HCT116 (cell line): Measurements from ENCODE around the gene LRP11. TPM values are rescaled to one million over a fixed set of nuclear protein-coding genes. Genes with fewer than 3 reads are reported as not detected.

Experiments
- ATAC-seq: fragments of 200-7000 bp; cut with Tn5 transposase; 2 replicates; pipeline ENCODE4 v1.9.1; 2020; ENCODE audit warnings: mild to moderate bottlenecking, moderate library complexity
- BruUV-seq: library from RNA; stranded (reverse); fragments of 400-500 nt; replicated peaks from 2 replicates; lab custom pipeline; 2021; lab: Mats Ljungman, UMichigan
- CTCF ChIA-PET: fragments of 300-600 bp; sonication (Branson Sonifier 250); formaldehyde crosslinking; loops from one replicate; lab custom pipeline; 2021; ENCODE audit warnings: antibody characterized with exemption; lab: Charles Lee
- POLR2A ChIA-PET: fragments of 300-600, 350-600 bp; sonication (Branson Sonifier 250); formaldehyde crosslinking; loops from one replicate; lab custom pipeline; 2021; ENCODE audit warnings: antibody characterized with exemption; lab: Charles Lee
- RAD21 ChIA-PET, 2 experiments: fragments of 300-600 bp; sonication (Branson Sonifier 250); formaldehyde crosslinking; loops; one replicate each; lab custom pipeline; 2023; ENCODE audit warnings: low total read pairs in 2 of 2; ENCODE audit not compliant: uncharacterized antibody in 2 of 2, unreplicated experiment in 2 of 2, low non-redundant PET in 1 of 2; lab: Charles Lee
- DNase-seq: peaks from one replicate; pipeline ENCODE4 v3.0.0-alpha.2; 2010; ENCODE audit warnings: low read depth, low spot score
- H2AFZ ChIP-seq: fragments of 200-600 bp; shearing (Covaris generic), sonication (generic); 2 replicates; pipeline ENCODE4 v1.6.1; 2017; ENCODE audit warnings: low read depth, mixed run types, mixed read lengths, antibody characterized with exemption, low read length; ENCODE audit not compliant: poor library complexity, severe bottlenecking
- H3K27ac ChIP-seq: 2 replicates; pipeline ENCODE4 v1.5.1; 2012; ENCODE audit warnings: low read depth, low read length
- H3K27me3 ChIP-seq: fragments of 200-600 bp; sonication (generic); 2 replicates; pipeline ENCODE4 v1.6.1; 2016; ENCODE audit warnings: mixed run types, low read length, mixed read lengths; ENCODE audit not compliant: insufficient read depth
- H3K36me3 ChIP-seq, 2 experiments: fragments of 200-500 bp in 1 of 2; fragments of 200-600 bp in 1 of 2; sonication (Bioruptor generic) in 1 of 2; sonication (generic) in 1 of 2; 2 replicates each; pipeline versions ENCODE4 v1.5.1 to v1.6.1; 2014 to 2016; ENCODE audit warnings: low read length in 2 of 2, inconsistent platforms in 1 of 2, mixed read lengths in 1 of 2, mixed run types in 1 of 2; ENCODE audit not compliant: insufficient read depth in 2 of 2, control insufficient read depth in 1 of 2
- H3K4me1 ChIP-seq, 2 experiments: fragments of 200-600 bp in 1 of 2; sonication (generic) in 1 of 2; 2 replicates each; pipeline versions ENCODE4 v1.5.1 to v1.6.1; 2012 to 2017; ENCODE audit warnings: low read length in 2 of 2, inconsistent platforms in 1 of 2, mild to moderate bottlenecking in 1 of 2, mixed read lengths in 1 of 2, mixed run types in 1 of 2, moderate library complexity in 1 of 2; ENCODE audit not compliant: insufficient read depth in 2 of 2, control insufficient read depth in 1 of 2
- H3K4me2 ChIP-seq: fragments of 200-600 bp; sonication (generic); 2 replicates; pipeline ENCODE4 v1.6.1; 2017; ENCODE audit warnings: mixed run types, low read length, mixed read lengths
- H3K4me3 ChIP-seq, 2 experiments: fragments of 200-600 bp in 1 of 2; sonication (generic) in 1 of 2; replicated peaks in 1 of 2; 2 replicates each; pipeline ENCODE4 v1.5.1; 2011 to 2016; ENCODE audit warnings: low read length in 2 of 2, control low read depth in 1 of 2, low read depth in 1 of 2, mild to moderate bottlenecking in 1 of 2, mixed read lengths in 1 of 2, mixed run types in 1 of 2
- H3K79me2 ChIP-seq: fragments of 200-600 bp; sonication (generic); 2 replicates; pipeline ENCODE4 v1.6.1; 2017; ENCODE audit warnings: mild to moderate bottlenecking, mixed run types, low read length, moderate library complexity, mixed read lengths; ENCODE audit not compliant: insufficient read depth
- H3K9ac ChIP-seq: fragments of 200-600 bp; sonication (generic); 2 replicates; pipeline ENCODE4 v1.6.1; 2016; ENCODE audit warnings: low read length, mixed read lengths
- H3K9me2 ChIP-seq: fragments of 200-600 bp; sonication (generic), shearing (Covaris generic); 2 replicates; pipeline ENCODE4 v1.6.1; 2017; ENCODE audit warnings: mixed run types, mild to moderate bottlenecking, moderate library complexity; ENCODE audit not compliant: insufficient read depth
- H3K9me3 ChIP-seq, 2 experiments: fragments of 200-500 bp in 1 of 2; fragments of 200-600 bp in 1 of 2; sonication (Bioruptor generic) in 1 of 2; sonication (generic) in 1 of 2; 2 replicates each; pipeline ENCODE4 v1.6.1; 2014 to 2017; ENCODE audit warnings: low read length in 2 of 2, mixed read lengths in 2 of 2, inconsistent platforms in 1 of 2, low read depth in 1 of 2, mild to moderate bottlenecking in 1 of 2, mixed run types in 1 of 2, moderate library complexity in 1 of 2; ENCODE audit not compliant: control insufficient read depth in 1 of 2, insufficient read depth in 1 of 2
- H4K20me1 ChIP-seq: fragments of 200-600 bp; sonication (generic), shearing (Covaris generic); 2 replicates; pipeline ENCODE4 v1.6.1; 2017; ENCODE audit warnings: mixed run types, mild to moderate bottlenecking, moderate library complexity; ENCODE audit not compliant: insufficient read depth
- CTCF ChIP-seq, 3 experiments: fragments of 200-600 bp in 1 of 3; sonication (generic) in 1 of 3; IDR thresholded peaks in 2 of 3; conservative IDR thresholded peaks in 1 of 3; 2 replicates each; pipeline ENCODE4 v1.5.1; 2012 to 2017; ENCODE audit warnings: low read depth in 2 of 3, low read length in 2 of 3, antibody characterized with exemption in 1 of 3, borderline replicate concordance in 1 of 3, control low read depth in 1 of 3, mild to moderate bottlenecking in 1 of 3, mixed read lengths in 1 of 3, mixed run types in 1 of 3, moderate library complexity in 1 of 3; ENCODE audit not compliant: insufficient read depth in 1 of 3
- MAX ChIP-seq: IDR thresholded peaks from 2 replicates; pipeline ENCODE4 v1.6.1; 2012
- RAD21 ChIP-seq: IDR thresholded peaks from 2 replicates; pipeline ENCODE4 v1.6.1; 2012; ENCODE audit warnings: low read depth, mild to moderate bottlenecking
- ZNF274 ChIP-seq: fragments of 200-500 bp; sonication (Bioruptor generic); IDR thresholded peaks from 2 replicates; pipeline ENCODE4 v1.6.1; 2014; ENCODE audit warnings: mild to moderate bottlenecking, low read depth, low read length, inconsistent platforms
- intact Hi-C: fragments of 100-400 bp; cut with micrococcal nuclease; formaldehyde crosslinking; loops from 2 replicates; pipeline ENCODE4 v1.10.0; 2022
- total RNA-seq: library from RNA; stranded (reverse); gene quantifications from one replicate; pipeline ENCODE4 v1.2.1, GENCODE V29; 2021; ENCODE audit not compliant: unreplicated experiment

The LRP11 gene
- total RNA-seq, 1 experiment from 2014 or later, result 27.8 TPM

DNA sequence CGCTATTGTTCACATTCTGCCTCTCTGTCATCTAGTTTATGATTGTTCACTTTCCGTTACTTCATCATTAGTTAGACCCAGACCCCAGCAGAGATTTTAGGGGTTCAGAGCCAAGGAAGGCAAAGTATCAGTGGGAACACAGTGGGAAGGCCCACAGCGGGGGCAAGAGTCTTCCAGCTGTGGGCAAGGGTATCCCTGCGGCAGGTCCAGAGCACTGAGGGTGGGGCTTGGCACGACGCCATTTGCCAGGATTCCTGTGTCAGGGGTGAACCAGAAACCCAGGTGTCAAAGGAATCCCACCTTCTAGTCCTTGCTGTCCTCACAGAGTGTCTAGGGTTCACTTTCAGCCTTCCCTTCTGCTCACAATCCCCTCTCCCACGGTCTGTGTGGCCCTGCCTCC, 20.5 kb upstream of the LRP11 start:
- Histone ChIP-seq H3K27me3 (no peaks in the 10 kb centered on the region), H3K4me3 (no peak overlapping the region), H3K27ac (no peak overlapping the region), H3K9me3 (no peaks in the 10 kb centered on the region), H3K36me3 (no peaks in the 10 kb centered on the region), H3K4me1 (peaks cover 4 to 19% of the 10 kb centered on the region in 2 experiments; a peak in 3 of 4 replicates), H2AFZ (no peak overlapping the region), H3K9ac (no peak overlapping the region)
- intact Hi-C loops, result no loop called here
- BruUV-seq, result no TSS peak
- RAD21 ChIA-PET, result no interaction called here
- CTCF ChIA-PET, result no interaction called here
- no peak for DNase-seq
- POLR2A ChIA-PET, result no interaction called here
- TF ChIP-seq MAX (no peak), RAD21 (peak; percentile 2; the same call in 1 of the 2 replicates)
- TF ChIP-seq, all 23 proteins: peak for 1
- ATAC-seq, result no peak
- no peaks in the 10 kb centered on the region for H4K20me1 ChIP-seq
- no peak overlapping the region for H3K4me2 ChIP-seq
- H3K9me2 ChIP-seq, result no peaks in the 10 kb centered on the region
- H3K79me2 ChIP-seq, result no peaks in the 10 kb centered on the region

DNA sequence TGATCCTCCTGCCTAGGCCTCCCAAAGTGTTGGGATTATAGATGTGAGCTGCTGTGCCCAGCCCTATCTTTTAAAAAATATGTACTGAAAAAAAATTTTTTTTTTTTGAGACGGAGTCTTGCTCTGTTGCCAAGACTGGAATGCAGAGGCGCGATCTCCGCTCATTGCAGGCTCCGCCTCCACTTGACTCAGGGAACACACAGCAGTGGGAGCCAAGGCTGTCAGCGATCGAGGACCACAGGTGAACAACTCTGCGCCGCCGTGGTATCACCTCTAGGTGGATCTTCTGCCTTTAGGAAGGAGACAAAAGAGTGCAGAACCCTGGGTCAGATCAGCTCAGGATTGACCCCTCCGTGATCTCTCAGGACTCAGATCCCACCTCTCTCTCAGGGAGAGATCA, 20.1 kb upstream of the LRP11 start:
- no peak overlapping the region for H3K9ac ChIP-seq
- TF ChIP-seq ZNF274 (no peak), RAD21 (0 out of 2 replicates have a peak, but pooled peaks have one; percentile 4), CTCF (IDR thresholded peaks at IDR 0.05 in 2 of 3, conservative IDR thresholded peaks at IDR 0.05 in 1 of 3; ENCODE audit: borderline replicate concordance in 1 of 3, insufficient read depth in 1 of 3, low read depth in 2 of 3, low read length in 2 of 3) (peak in 2 of 3 experiments; percentile 11 to 21; a peak in 1 of 6 replicates)
- TF ChIP-seq, all 23 proteins: peak for 2
- Histone ChIP-seq H3K9me3 (no peaks in the 10 kb centered on the region), H3K27ac (no peak overlapping the region), H3K4me2 (no peak overlapping the region), H3K36me3 (no peaks in the 10 kb centered on the region), H3K27me3 (no peaks in the 10 kb centered on the region), H3K4me1 (peaks cover 4 to 19% of the 10 kb centered on the region in 2 experiments; a peak in 3 of 4 replicates), H3K9me2 (no peaks in the 10 kb centered on the region), H3K4me3 (no peak overlapping the region), H4K20me1 (no peaks in the 10 kb centered on the region), H2AFZ (no peak overlapping the region), H3K79me2 (no peaks in the 10 kb centered on the region)
- RAD21 ChIA-PET, result no interaction called here
- no peak for DNase-seq
- intact Hi-C loops, result no loop called here
- CTCF ChIA-PET, result no interaction called here
- POLR2A ChIA-PET, result no interaction called here
- peak; percentile 75 for ATAC-seq
- no TSS peak for BruUV-seq
